Measurements from ENCODE around the gene CCR2. TPM values are rescaled to one million over a fixed set of nuclear protein-coding genes. Genes with fewer than 3 reads are reported as not detected.

The CCR2 gene
- polyA plus RNA-seq, 1 donor (not counting 4 experiments of a cell fraction or from before 2014, with no cell fraction given), result 0.07 TPM

GRCh38 chr3:46349484-46350261 lies 4.2 kb upstream of the CCR2 start:
- Histone ChIP-seq H4K20me1 (ENCODE audit: control insufficient read depth, extremely low read depth, insufficient read depth, low read length) (no peaks in the 10 kb centered on the region), H2AFZ (ENCODE audit: control insufficient read depth, low read length) (no peak overlapping the region), H3K36me3 (ENCODE audit: control insufficient read depth in 2 of 2, extremely low read depth in 1 of 2, insufficient read depth in 2 of 2, low read length in 2 of 2) (no peaks in the 10 kb centered on the region), H3K4me1 (ENCODE audit: control insufficient read depth, extremely low read depth, insufficient read depth, low read length) (no peaks in the 10 kb centered on the region), H3K27ac (ENCODE audit: control insufficient read depth, insufficient read depth, low read length) (no peak overlapping the region), H3K9ac (ENCODE audit: control insufficient read depth, extremely low read depth, insufficient read depth, low read length) (no peak overlapping the region), H3K79me2 (ENCODE audit: control insufficient read depth, insufficient read depth, low read length) (no peaks in the 10 kb centered on the region), H3K9me3 (ENCODE audit: control insufficient read depth, low read depth, low read length) (no peaks in the 10 kb centered on the region), H3K4me2 (ENCODE audit: control insufficient read depth, extremely low read depth, insufficient read depth, low read depth, low read length) (no peak overlapping the region), H3K27me3 (ENCODE audit: control insufficient read depth, extremely low read depth, insufficient read depth, low read length) (peaks cover 19% of the 10 kb centered on the region), H3K9me1 (ENCODE audit: control insufficient read depth, extremely low read depth, insufficient read depth, low read length) (no peaks in the 10 kb centered on the region), H3K4me3 (ENCODE audit: control insufficient read depth in 2 of 3, extremely low read depth in 1 of 3, insufficient read depth in 2 of 3, low read depth in 1 of 3, low read length in 3 of 3) (no peak overlapping the region)
- DNase-seq (ENCODE audit: low read depth, low spot score) (no peak), FAIRE-seq (no peak)
- TF ChIP-seq CTCF (optimal IDR thresholded peaks at IDR 0.05 in 1 of 3, IDR thresholded peaks at IDR 0.05 in 1 of 3, conservative IDR thresholded peaks at IDR 0.05 in 1 of 3; ENCODE audit: extremely low read depth in 1 of 3, insufficient read depth in 2 of 3, low read length in 3 of 3), result no peak
- no peak for TF ChIP-seq EZH2 (IDR thresholded peaks at IDR 0.05; ENCODE audit: low read length)
- dilution Hi-C loops (cut with MboI; ENCODE audit: extremely low pct_ligation_motif_present, low sequenced_read_pairs), result no loop called here

- Histone ChIP-seq H3K9ac (ENCODE audit: control insufficient read depth, extremely low read depth, insufficient read depth, low read length) (no peak overlapping the region), H2AFZ (ENCODE audit: control insufficient read depth, low read length) (no peak overlapping the region), H3K9me1 (ENCODE audit: control insufficient read depth, extremely low read depth, insufficient read depth, low read length) (no peaks in the 10 kb centered on the region), H3K27me3 (ENCODE audit: control insufficient read depth, extremely low read depth, insufficient read depth, low read length) (peaks cover 24% of the 10 kb centered on the region), H3K79me2 (ENCODE audit: control insufficient read depth, insufficient read depth, low read length) (no peaks in the 10 kb centered on the region), H3K4me2 (ENCODE audit: control insufficient read depth, extremely low read depth, insufficient read depth, low read depth, low read length) (no peak overlapping the region), H3K9me3 (ENCODE audit: control insufficient read depth, low read depth, low read length) (no peaks in the 10 kb centered on the region), H3K4me3 (ENCODE audit: control insufficient read depth in 2 of 3, extremely low read depth in 1 of 3, insufficient read depth in 2 of 3, low read depth in 1 of 3, low read length in 3 of 3) (no peak overlapping the region), H3K4me1 (ENCODE audit: control insufficient read depth, extremely low read depth, insufficient read depth, low read length) (no peaks in the 10 kb centered on the region), H3K27ac (ENCODE audit: control insufficient read depth, insufficient read depth, low read length) (no peak overlapping the region), H3K36me3 (ENCODE audit: control insufficient read depth in 2 of 2, extremely low read depth in 1 of 2, insufficient read depth in 2 of 2, low read length in 2 of 2) (no peaks in the 10 kb centered on the region), H4K20me1 (ENCODE audit: control insufficient read depth, extremely low read depth, insufficient read depth, low read length) (no peaks in the 10 kb centered on the region)
- TF ChIP-seq EZH2 (IDR thresholded peaks at IDR 0.05; ENCODE audit: low read length), result no peak
- no peak for TF ChIP-seq CTCF (optimal IDR thresholded peaks at IDR 0.05 in 1 of 3, IDR thresholded peaks at IDR 0.05 in 1 of 3, conservative IDR thresholded peaks at IDR 0.05 in 1 of 3; ENCODE audit: extremely low read depth in 1 of 3, insufficient read depth in 2 of 3, low read length in 3 of 3)
- dilution Hi-C loops (cut with MboI; ENCODE audit: extremely low pct_ligation_motif_present, low sequenced_read_pairs), result no loop called here
- FAIRE-seq (no peak), DNase-seq (ENCODE audit: low read depth, low spot score) (no peak)
These were observed 3.7 kb upstream of the CCR2 start for GRCh38 chr3:46350262-46350565.
